SU-DHL-6 (cell line): ENCODE results near the gene HNRNPLL.

ENCODE experiments used
- H2AFZ ChIP-seq: fragments of 200-600 bp; sonication (generic); 2 replicates; pipeline ENCODE4 v1.6.1; 2014; ENCODE audit warnings: low read depth, mild to moderate bottlenecking, moderate library complexity, mixed read lengths, antibody characterized with exemption, low read length; ENCODE audit not compliant: severe bottlenecking
- H3F3A ChIP-seq: fragments of 200-600 bp; shearing (Covaris generic); 2 replicates; pipeline ENCODE4 v1.6.0; 2016; ENCODE audit warnings: antibody characterized with exemption, mild to moderate bottlenecking; ENCODE audit not compliant: insufficient read depth
- H3K27ac ChIP-seq: fragments of 200-600 bp; sonication (generic); 2 replicates; pipeline ENCODE4 v1.5.1; 2016; ENCODE audit warnings: low read depth, mild to moderate bottlenecking, low read length, moderate library complexity, mixed read lengths
- H3K27me3 ChIP-seq: fragments of 200-600 bp; sonication (generic), shearing (Covaris generic); 2 replicates; pipeline ENCODE4 v1.6.0; 2014; ENCODE audit warnings: mild to moderate bottlenecking, low read length
- H3K36me3 ChIP-seq: fragments of 200-600 bp; sonication (generic); 2 replicates; pipeline ENCODE4 v1.6.1; 2014; ENCODE audit warnings: mild to moderate bottlenecking, low read length, mixed read lengths
- H3K4me2 ChIP-seq: fragments of 300-600, 200-600 bp; shearing (Covaris generic), sonication (generic); 2 replicates; pipeline ENCODE4 v1.6.0; 2014; ENCODE audit warnings: low read length, low read depth, mild to moderate bottlenecking; ENCODE audit not compliant: poor library complexity, severe bottlenecking
- H3K4me3 ChIP-seq: fragments of 200-600 bp; sonication (generic); 2 replicates; pipeline ENCODE4 v1.5.1; 2014; ENCODE audit warnings: antibody characterized with exemption, low read length, mild to moderate bottlenecking, mixed read lengths; ENCODE audit not compliant: insufficient read depth, poor library complexity, severe bottlenecking
- H3K79me2 ChIP-seq: fragments of 200-600 bp; sonication (generic); 2 replicates; pipeline ENCODE4 v1.6.1; 2014; ENCODE audit warnings: mild to moderate bottlenecking, low read length, moderate library complexity; ENCODE audit not compliant: insufficient read depth
- H3K9ac ChIP-seq: fragments of 200-600 bp; sonication (generic); 2 replicates; pipeline ENCODE4 v1.7.0; 2014; ENCODE audit warnings: mild to moderate bottlenecking, low read length
- H3K9me2 ChIP-seq: fragments of 200-600 bp; sonication (generic); replicated peaks from 2 replicates; pipeline ENCODE4 v1.6.1; 2014; ENCODE audit warnings: low read length; ENCODE audit not compliant: insufficient read depth
- H3K9me3 ChIP-seq: fragments of 200-600 bp; sonication (generic); 2 replicates; pipeline ENCODE4 v1.6.1; 2014; ENCODE audit warnings: low read length, mixed read lengths; ENCODE audit not compliant: insufficient read depth
- H4K20me1 ChIP-seq: fragments of 200-600 bp; sonication (generic); 2 replicates; pipeline ENCODE4 v1.6.1; 2014; ENCODE audit warnings: low read depth, mild to moderate bottlenecking, antibody characterized with exemption, low read length, moderate library complexity, mixed read lengths
- EZH2phosphoT487 ChIP-seq: fragments of 200-600 bp; sonication (generic), shearing (Covaris generic); conservative IDR thresholded peaks from 2 replicates; pipeline ENCODE4 v1.6.1; 2018; ENCODE audit warnings: mild to moderate bottlenecking, antibody characterized with exemption, low read length, moderate library complexity, mixed read lengths
- TF ChIP-seq, protein P1 (sequence below): fragments of 200-600 bp; sonication (generic); IDR thresholded peaks from one replicate; pipeline ENCODE4 v1.5.1; 2017; ENCODE audit warnings: antibody characterized with exemption, mild to moderate bottlenecking, low read length, moderate library complexity; ENCODE audit not compliant: insufficient read depth, poor library complexity, severe bottlenecking

HNRNPLL gene

DNA sequence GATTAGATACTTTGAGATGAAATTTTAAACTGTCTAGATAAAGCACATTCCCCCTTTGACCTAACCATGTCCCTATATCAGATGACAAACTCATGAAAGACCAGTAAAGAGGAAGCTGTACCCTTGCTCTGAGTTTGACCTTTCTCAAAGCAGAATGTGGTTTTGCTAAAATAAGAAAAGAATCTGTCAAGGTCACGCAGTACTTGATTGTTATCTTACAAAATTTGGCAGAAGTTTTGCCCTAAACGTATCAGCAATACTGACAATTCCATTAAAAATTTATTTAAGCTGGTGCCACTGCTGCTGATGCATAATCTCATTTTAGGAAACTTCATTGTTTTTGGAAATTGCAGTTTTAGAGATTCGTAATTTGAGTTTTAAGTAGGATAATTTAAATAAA is 32.0 kb upstream of the HNRNPLL start:
- Histone ChIP-seq H3K36me3 (no peaks in the 10 kb centered on the region), H3K9me3 (no peaks in the 10 kb centered on the region), H3K79me2 (no peaks in the 10 kb centered on the region), H2AFZ (no peak overlapping the region), H3K9me2 (no peaks in the 10 kb centered on the region), H3F3A (no peaks in the 10 kb centered on the region), H3K27me3 (no peaks in the 10 kb centered on the region), H3K4me2 (peak overlapping the region; percentile 52), H3K9ac (no peak overlapping the region), H3K27ac (no peak overlapping the region), H3K4me3 (peak overlapping the region; percentile 27), H4K20me1 (no peaks in the 10 kb centered on the region)
- TF ChIP-seq, protein P1, sequence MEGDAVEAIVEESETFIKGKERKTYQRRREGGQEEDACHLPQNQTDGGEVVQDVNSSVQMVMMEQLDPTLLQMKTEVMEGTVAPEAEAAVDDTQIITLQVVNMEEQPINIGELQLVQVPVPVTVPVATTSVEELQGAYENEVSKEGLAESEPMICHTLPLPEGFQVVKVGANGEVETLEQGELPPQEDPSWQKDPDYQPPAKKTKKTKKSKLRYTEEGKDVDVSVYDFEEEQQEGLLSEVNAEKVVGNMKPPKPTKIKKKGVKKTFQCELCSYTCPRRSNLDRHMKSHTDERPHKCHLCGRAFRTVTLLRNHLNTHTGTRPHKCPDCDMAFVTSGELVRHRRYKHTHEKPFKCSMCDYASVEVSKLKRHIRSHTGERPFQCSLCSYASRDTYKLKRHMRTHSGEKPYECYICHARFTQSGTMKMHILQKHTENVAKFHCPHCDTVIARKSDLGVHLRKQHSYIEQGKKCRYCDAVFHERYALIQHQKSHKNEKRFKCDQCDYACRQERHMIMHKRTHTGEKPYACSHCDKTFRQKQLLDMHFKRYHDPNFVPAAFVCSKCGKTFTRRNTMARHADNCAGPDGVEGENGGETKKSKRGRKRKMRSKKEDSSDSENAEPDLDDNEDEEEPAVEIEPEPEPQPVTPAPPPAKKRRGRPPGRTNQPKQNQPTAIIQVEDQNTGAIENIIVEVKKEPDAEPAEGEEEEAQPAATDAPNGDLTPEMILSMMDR: no peak
- no peak for TF ChIP-seq EZH2phosphoT487

- Histone ChIP-seq H3K9me2 (no peaks in the 10 kb centered on the region), H3K9ac (no peak overlapping the region), H3K27me3 (no peaks in the 10 kb centered on the region), H3K9me3 (no peaks in the 10 kb centered on the region), H3K36me3 (no peaks in the 10 kb centered on the region), H3F3A (no peaks in the 10 kb centered on the region), H2AFZ (no peak overlapping the region), H4K20me1 (no peaks in the 10 kb centered on the region), H3K4me3 (no peak overlapping the region), H3K79me2 (no peaks in the 10 kb centered on the region), H3K27ac (no peak overlapping the region), H3K4me2 (no peak overlapping the region)
- no peak for TF ChIP-seq EZH2phosphoT487
- TF ChIP-seq, protein P1: no peak
These were observed 31.2 kb upstream of the HNRNPLL start for GRCh38 chr2:38633895-38634294.

DNA sequence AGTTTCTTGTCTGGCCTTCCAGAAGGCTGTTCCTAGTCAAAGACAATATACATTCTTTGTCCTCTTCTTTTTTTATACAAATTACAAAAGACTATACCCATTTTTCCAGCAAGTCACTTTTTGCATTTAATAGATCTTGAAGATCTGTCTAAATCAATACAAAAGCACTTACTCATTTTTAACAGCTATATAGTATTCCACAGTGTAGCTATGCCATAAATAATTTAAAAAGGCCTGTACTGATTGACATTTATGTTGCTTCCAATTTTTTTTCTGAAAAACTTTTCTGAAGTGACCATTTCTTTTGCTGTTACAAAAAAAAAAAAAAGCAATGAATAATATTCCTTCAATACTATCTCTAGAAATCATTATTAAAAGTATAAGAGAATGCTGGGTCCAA is 30.3 kb upstream of the HNRNPLL start:
- no peak overlapping the region for H3K4me3 ChIP-seq
- H3K27ac ChIP-seq: no peak overlapping the region
- no peaks in the 10 kb centered on the region for H3K9me3 ChIP-seq
- no peaks in the 10 kb centered on the region for H3K36me3 ChIP-seq
- no peaks in the 10 kb centered on the region for H3F3A ChIP-seq
- H3K9ac ChIP-seq: no peak overlapping the region
- H3K79me2 ChIP-seq: no peaks in the 10 kb centered on the region
- no peak overlapping the region for H3K4me2 ChIP-seq
- no peaks in the 10 kb centered on the region for H4K20me1 ChIP-seq
- no peaks in the 10 kb centered on the region for H3K27me3 ChIP-seq
- no peaks in the 10 kb centered on the region for H3K9me2 ChIP-seq
- TF ChIP-seq EZH2phosphoT487: no peak
- TF ChIP-seq, protein P1: no peak
- H2AFZ ChIP-seq: no peak overlapping the region
